Measurements from ENCODE around the gene TTLL5. TPM values are rescaled to one million over a fixed set of nuclear protein-coding genes. Genes with fewer than 3 reads are reported as not detected.

The TTLL5 gene
- total RNA-seq, 1 donor from 2014 or later, result 45.2 TPM

DNA sequence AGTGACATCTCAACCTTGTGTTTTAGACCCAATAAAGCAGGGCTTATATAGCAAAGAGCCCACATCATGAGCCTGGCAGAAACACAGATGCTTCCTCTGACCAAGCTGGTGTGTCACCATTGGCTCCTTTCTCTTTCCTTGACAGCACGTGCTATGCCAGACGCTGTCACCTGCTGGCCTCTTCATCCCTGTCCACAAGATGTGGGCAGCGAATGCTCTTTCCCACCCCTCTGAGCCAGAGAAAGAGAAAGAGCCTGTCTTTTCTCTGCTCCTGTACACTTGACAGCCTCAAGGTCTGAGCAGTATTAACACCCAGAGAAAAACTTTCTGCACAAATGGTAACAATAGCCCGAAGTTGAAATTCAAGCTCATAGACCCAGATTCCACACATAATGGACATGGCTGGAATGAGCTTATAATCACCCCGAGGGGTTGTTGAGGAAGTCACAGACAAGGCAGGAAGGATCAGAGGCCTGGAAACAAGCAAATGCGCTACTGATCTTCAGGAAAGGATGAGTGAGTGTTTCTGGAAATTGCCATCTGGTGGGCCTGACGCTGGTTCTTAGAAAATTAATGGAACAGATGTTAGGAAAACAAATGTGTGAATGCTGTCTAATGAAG, 311.9 kb downstream of the TTLL5 start:
- H3K9me3 Mint-ChIP-seq, result no peaks in the 10 kb centered on the region
- H3K4me1 Mint-ChIP-seq, result peaks cover 30% of the 10 kb centered on the region
- H3K36me3 Mint-ChIP-seq, result peaks cover 25% of the 10 kb centered on the region
- no peak for DNase-seq (ENCODE audit: low spot score in 2 of 2, unreplicated experiment in 2 of 2)
- peak overlapping the region; percentile 65 for H3K27ac Mint-ChIP-seq
- no peak overlapping the region for H3K4me3 Mint-ChIP-seq
- TF ChIP-seq, protein P1, sequence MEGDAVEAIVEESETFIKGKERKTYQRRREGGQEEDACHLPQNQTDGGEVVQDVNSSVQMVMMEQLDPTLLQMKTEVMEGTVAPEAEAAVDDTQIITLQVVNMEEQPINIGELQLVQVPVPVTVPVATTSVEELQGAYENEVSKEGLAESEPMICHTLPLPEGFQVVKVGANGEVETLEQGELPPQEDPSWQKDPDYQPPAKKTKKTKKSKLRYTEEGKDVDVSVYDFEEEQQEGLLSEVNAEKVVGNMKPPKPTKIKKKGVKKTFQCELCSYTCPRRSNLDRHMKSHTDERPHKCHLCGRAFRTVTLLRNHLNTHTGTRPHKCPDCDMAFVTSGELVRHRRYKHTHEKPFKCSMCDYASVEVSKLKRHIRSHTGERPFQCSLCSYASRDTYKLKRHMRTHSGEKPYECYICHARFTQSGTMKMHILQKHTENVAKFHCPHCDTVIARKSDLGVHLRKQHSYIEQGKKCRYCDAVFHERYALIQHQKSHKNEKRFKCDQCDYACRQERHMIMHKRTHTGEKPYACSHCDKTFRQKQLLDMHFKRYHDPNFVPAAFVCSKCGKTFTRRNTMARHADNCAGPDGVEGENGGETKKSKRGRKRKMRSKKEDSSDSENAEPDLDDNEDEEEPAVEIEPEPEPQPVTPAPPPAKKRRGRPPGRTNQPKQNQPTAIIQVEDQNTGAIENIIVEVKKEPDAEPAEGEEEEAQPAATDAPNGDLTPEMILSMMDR (IDR thresholded peaks at IDR 0.05; ENCODE audit: unreplicated experiment), result no peak
- no peaks in the 10 kb centered on the region for H3K27me3 Mint-ChIP-seq (ENCODE audit: low read depth)

DNA sequence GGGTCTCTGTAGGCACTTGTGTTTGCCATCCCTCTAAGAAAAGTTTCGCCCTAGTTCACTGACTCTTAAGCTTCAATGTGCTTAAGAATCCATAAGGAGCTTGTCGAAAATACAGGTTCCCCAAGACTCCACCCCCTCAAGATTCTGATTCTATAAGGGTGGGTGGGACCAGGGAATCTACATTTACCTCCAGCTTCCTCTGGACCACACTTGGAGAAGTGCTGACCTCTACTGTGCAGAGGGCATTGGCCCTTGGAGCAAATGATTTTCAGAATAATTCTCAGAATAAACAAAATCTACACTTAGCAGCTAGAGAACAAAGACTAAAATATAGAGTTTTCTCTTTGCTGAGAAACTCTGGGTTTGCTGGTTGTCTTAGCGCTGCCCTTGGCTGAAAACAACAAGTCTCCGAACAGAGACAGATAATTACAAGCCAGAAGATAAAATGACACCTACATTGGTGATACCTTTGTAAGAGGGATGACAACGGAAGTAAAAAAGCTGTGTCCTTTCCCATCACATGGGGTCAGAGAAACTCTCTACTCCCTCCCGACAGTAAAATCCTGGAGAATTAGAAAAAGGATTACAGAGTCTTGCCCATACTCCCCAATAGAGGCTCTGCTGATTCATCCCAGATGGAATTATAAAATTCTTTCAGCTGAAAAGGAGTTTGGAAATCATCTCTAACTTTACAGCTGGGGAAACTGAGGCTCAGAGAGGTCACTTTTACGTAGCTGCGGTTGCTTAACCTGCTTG, 316.0 kb downstream of the TTLL5 start:
- peak overlapping the region; percentile 64 for H3K27ac Mint-ChIP-seq
- H3K9me3 Mint-ChIP-seq, result no peaks in the 10 kb centered on the region
- no peak for DNase-seq (ENCODE audit: low spot score in 2 of 2, unreplicated experiment in 2 of 2)
- H3K4me3 Mint-ChIP-seq, result peak overlapping the region; percentile 2
- peaks cover 8% of the 10 kb centered on the region for H3K36me3 Mint-ChIP-seq
- peaks cover 68% of the 10 kb centered on the region for H3K4me1 Mint-ChIP-seq
- no peaks in the 10 kb centered on the region for H3K27me3 Mint-ChIP-seq (ENCODE audit: low read depth)
- TF ChIP-seq, protein P1 (IDR thresholded peaks at IDR 0.05; ENCODE audit: unreplicated experiment), result no peak

DNA sequence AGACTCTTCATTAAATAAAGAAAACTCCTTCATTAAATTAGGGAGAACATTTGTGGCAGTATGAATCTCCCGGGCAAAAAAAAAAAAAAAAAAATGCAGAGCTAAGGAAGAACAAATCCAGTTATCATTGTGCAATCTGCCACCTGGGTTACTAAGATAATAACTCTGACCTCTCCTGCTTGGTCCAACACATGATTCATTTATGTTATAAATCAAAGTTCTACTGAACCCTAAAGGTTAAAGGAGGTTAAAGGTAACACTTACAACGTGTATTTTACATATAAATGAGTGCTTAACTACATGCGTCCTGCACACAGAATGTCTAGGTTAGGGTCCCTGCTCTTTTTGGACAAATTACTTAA, 316.5 kb downstream of the TTLL5 start:
- TF ChIP-seq, protein P1 (IDR thresholded peaks at IDR 0.05; ENCODE audit: unreplicated experiment), result no peak
- Mint-ChIP-seq H3K4me3 (no peak overlapping the region), H3K36me3 (peaks cover 8% of the 10 kb centered on the region), H3K9me3 (no peaks in the 10 kb centered on the region), H3K4me1 (peaks cover 64% of the 10 kb centered on the region), H3K27ac (no peak overlapping the region), H3K27me3 (ENCODE audit: low read depth) (no peaks in the 10 kb centered on the region)
- DNase-seq (ENCODE audit: low spot score in 2 of 2, unreplicated experiment in 2 of 2), result no peak

DNA sequence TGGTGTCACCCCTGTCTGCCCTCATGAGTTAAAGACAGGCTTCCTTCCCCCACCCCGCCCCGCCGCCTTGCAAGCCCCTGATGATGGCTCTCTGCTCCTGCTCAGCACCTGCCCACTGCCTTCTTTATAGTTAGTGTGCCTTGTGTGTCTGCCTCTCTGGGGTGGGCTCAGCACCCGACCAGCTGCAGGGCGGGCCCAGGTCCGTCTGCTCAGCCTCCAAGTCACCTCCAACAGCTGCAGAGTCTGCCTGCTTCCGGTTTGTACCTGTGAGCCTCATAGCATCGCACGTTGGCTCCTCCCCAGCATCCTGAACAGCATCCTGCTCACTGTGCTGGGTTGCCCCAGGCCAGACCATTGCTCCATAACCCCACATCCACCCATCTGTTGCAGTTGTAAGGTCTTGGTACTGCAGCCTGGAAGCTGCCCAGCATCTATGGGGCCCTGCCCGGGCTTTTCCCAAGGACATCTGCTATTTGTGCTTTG, 317.2 kb downstream of the TTLL5 start:
- peaks cover 58% of the 10 kb centered on the region for H3K4me1 Mint-ChIP-seq
- no peak for DNase-seq (ENCODE audit: low spot score in 2 of 2, unreplicated experiment in 2 of 2)
- H3K36me3 Mint-ChIP-seq, result peaks cover 5% of the 10 kb centered on the region
- H3K27me3 Mint-ChIP-seq (ENCODE audit: low read depth), result no peaks in the 10 kb centered on the region
- H3K27ac Mint-ChIP-seq, result peak overlapping the region; percentile 25
- H3K9me3 Mint-ChIP-seq, result no peaks in the 10 kb centered on the region
- TF ChIP-seq, protein P1 (IDR thresholded peaks at IDR 0.05; ENCODE audit: unreplicated experiment), result no peak
- peak overlapping the region; percentile 72 for H3K4me3 Mint-ChIP-seq

DNA sequence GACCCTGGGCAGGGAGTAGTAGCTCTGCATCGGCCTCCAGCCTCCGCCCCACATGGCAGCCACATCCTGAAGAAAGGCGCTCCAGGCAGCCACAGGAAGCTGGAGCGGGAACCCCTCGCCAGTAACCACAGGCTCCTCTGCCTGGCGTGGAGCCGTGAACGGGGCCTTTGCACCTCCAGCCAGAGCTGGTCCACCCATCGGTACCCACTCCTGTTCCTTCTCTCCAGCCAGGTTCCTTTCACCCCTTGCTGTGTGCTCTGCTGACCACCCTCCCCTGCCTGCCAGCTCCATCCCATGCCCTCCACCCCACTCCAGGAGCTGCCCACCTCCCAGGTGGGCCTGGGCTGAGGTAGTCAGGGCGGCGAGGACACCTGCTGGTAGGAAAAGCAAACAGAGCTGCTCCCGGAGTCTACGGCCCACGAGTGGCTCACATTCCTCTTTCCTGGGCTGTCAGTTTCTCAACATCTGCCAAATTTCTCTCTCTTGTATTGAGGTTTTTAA, 318.1 kb downstream of the TTLL5 start:
- H3K27ac Mint-ChIP-seq, result peak overlapping the region; percentile 83
- H3K4me1 Mint-ChIP-seq, result peaks cover 58% of the 10 kb centered on the region
- H3K4me3 Mint-ChIP-seq, result peak overlapping the region; percentile 72
- peaks cover 5% of the 10 kb centered on the region for H3K36me3 Mint-ChIP-seq
- no peaks in the 10 kb centered on the region for H3K9me3 Mint-ChIP-seq
- TF ChIP-seq, protein P1 (IDR thresholded peaks at IDR 0.05; ENCODE audit: unreplicated experiment), result peak; percentile 68
- DNase-seq (ENCODE audit: low spot score in 2 of 2, unreplicated experiment in 2 of 2), result peak in 1 of 2 experiments; percentile 65
- H3K27me3 Mint-ChIP-seq (ENCODE audit: low read depth), result no peaks in the 10 kb centered on the region

Data from mesothelial cell of epicardium (in vitro differentiated cells).